GM12801 (cell line): ENCODE results near the gene SLC4A1.

ENCODE experiments used
- TF ChIP-seq, protein P1 (sequence below): IDR thresholded peaks from one replicate; pipeline ENCODE4 v1.5.1; 2011; ENCODE audit warnings: control low read depth; ENCODE audit not compliant: insufficient read length; ENCODE audit errors: extremely low read depth

SLC4A1 gene

DNA sequence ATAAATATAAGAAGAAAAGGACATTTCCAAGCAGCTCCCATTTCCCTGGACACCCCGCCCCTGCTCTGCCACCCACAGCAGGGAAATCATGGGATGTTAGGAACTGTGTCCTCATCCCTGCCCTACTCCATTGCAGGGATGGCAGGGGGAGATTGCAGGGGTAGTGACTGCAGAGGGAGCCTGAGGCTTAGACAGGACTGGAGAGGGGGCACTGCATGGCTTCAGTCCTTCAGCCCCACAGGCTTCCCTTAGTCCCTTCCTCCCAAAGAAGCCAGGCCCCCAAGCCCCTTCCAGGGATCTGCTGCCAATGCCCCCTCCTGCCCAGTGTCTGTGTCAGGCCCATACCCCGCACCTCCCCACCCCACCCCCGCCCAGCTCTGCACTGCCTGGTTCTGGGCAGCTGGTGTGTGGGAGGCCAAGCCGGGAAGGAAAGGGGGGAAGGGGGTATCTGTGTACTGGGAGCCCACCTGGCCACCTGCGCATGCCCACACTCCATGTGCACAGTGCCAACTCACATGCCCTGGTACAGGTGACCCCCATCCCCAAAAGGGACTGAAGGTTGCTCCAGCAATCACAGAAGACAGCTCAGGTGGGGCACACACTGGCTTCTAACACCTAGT is 43.7 kb upstream of the SLC4A1 start:
- TF ChIP-seq, protein P1, sequence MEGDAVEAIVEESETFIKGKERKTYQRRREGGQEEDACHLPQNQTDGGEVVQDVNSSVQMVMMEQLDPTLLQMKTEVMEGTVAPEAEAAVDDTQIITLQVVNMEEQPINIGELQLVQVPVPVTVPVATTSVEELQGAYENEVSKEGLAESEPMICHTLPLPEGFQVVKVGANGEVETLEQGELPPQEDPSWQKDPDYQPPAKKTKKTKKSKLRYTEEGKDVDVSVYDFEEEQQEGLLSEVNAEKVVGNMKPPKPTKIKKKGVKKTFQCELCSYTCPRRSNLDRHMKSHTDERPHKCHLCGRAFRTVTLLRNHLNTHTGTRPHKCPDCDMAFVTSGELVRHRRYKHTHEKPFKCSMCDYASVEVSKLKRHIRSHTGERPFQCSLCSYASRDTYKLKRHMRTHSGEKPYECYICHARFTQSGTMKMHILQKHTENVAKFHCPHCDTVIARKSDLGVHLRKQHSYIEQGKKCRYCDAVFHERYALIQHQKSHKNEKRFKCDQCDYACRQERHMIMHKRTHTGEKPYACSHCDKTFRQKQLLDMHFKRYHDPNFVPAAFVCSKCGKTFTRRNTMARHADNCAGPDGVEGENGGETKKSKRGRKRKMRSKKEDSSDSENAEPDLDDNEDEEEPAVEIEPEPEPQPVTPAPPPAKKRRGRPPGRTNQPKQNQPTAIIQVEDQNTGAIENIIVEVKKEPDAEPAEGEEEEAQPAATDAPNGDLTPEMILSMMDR = no peak

DNA sequence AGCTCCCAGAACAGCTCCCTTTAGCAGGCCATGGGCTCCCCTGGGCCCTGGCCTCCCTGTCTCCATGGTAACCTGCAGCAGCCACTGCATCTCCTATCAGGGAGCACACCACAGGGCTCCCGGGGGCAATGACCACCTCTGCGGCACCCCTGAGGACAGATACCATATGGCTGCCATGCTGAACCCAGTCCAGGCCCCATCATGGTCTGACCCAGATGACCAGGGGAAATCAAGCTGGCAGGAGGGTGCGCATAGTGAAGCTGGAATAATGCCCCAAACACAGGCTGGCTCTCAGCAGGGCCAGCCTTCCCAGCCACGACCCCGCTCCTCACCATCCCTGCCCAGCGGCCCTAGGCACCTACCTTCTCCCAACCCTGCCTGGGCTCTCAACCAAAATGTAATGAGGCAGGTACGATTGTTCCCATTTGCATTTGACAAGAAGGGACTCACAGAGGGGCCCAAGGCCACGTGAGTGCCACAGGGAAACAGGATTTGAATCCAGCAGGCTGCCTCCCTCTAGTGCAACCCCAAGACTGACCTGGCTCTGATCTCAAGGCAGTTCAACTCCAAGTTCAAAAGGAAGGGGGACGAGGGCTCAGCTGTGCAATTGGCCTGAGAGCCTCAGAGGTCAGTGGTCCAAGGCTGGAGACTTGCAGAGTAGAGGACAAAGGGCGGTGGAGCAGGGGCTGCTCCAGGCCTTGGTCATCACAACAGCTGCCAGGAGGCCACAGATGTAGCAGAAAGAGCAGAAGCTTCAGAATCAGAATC is 42.9 kb upstream of the SLC4A1 start:
- TF ChIP-seq, protein P1 = no peak

DNA sequence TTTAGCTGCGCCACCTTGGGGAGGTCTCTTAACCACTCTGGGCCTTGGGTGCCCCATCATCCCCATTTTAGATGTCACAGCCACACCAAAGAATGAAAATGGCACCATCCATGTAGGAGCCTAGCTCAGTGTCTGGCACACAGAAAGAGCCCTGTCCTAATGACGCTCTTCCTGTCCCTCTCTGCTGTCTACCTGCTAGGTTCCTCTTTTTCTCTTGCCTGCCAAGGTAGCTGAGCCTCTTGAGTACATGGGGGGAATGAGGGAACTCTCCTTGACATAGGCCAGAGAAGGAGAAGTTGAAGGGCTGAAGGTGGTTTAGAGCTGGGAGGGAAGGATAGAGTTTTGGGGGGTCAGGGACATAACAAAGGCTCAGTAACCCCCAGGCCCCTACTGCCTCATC is 42.3 kb upstream of the SLC4A1 start:
- TF ChIP-seq, protein P1 = no peak

DNA sequence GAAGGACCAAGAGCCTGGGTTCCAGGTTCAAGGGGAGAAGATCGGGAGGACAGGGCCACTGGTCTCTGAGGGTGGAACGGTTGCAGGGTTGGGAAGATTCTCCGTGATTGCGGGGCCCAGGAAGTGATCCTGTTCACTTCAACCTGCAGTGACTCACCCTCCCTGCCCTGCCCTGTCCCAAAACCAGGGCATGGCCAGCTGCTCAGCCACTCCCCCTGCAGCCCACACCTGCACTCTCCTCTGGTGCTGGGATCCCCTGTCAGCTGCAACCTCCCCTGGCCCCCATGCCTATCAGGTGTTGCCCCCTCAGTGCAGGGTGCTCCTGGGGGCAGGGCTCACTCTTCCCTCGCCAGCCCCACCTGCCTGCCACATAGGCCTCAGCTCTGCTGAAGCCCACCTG is 41.5 kb upstream of the SLC4A1 start:
- TF ChIP-seq, protein P1 = no peak

DNA sequence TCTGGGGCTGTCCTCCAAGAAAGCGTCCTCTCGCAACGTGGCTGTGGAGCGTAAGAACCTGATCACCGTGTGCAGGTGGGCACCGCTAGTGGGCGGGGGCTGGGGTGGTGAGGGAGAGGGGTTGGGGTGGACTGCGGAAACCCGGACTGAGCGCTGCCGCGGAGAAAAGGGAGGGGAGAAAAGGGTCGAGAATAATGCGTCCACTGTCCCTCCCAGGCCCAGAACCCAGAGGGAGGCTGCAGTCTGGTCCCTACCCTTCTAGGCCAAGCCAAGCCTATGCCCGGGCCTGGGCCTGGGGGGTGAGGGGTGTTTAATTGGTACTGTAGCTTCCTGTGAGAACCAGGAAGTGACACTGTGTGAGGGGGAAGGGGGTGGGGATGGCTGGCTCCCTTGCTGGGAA is 40.9 kb upstream of the SLC4A1 start:
- TF ChIP-seq, protein P1 = no peak

DNA sequence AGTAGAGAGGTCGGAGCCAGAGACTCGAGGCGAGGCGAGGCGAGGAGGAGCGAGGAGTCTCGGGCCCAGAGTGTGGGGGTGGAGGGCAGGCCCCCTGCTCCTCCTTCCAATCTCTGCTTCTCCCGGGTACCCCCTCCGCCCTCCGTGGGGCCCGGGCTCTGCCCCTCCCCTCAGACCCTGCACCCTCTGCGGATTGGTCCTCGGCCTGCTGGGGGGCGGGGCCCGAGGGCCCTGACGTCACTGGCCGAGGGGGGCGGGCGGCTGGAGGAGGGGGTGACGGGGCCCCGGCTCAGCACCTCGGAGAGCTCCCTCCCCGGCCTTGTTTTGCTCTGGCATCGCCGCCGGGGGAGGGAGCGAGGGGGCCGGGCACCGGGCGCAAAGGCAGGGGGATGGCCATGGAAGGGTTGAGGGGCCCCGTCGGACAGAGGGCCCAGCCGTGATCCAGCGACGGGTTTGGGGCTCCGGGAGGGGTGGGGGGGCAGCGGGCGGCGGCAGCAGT is 40.4 kb upstream of the SLC4A1 start, which contains the start of gene RUNDC3A:
Gene RUNDC3A (plus strand): TSS at position 282 of the 499 bp plus-strand sequence. CDS start 232 bp downstream, outside the sequence.
- TF ChIP-seq, protein P1 = no peak

DNA sequence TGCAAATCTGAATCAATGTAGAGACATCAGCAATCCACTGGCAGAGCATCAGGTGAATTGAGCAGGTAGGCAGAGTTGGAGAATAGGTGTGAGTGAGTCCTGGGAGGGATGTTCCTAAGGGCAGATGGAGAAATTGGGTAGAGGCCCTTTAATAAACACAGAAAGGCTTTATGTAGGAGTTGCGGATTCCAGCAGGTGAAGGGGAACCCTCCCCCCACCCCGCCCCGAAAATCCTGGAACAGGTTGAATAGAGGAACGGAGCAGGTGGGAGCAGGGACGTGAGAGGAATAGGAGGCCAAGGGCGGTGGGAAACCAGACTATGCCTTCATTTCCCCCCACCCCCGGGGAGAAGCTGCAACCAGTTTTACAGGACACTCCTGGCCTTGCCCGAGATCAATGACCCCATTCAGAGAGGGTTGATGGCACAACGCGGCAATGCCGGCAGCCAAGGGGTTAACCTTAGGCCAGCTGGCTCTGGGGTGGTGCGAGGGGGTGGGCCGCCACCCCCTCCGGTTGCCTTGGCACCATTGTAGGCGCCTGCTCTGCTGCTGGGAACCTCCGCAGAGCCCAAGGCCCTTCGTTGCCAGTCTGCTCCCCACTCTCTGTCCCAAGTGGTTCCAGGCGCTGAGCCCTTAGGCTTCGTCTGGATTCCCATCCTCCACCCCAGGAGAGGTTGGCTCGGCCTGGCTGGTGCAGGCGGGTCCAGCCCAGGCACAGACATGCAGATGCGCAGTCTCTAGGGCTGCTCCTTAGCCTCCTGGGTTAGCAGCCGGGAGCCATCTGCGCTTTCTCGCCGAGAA is 39.7 kb upstream of the SLC4A1 start:
- TF ChIP-seq, protein P1 = no peak
